WTC11 (cell line): Measurements from ENCODE around the gene FILIP1L. TPM values are rescaled to one million over a fixed set of nuclear protein-coding genes. Genes with fewer than 3 reads are reported as not detected.
A peak's percentile ranks its signal among the peaks of the same experiment; 100 is the strongest.

Experiments used
- ATAC-seq: fragments of 200-7000 bp; cut with Tn5 transposase; 2 replicates; pipeline ENCODE4 v1.10.0; 2021; ENCODE audit warnings: mild to moderate bottlenecking, moderate library complexity
- CTCF ChIA-PET: fragments of 300-600 bp; sonication (Branson Sonifier 250); formaldehyde crosslinking; loops from one replicate; lab custom pipeline; 2021; ENCODE audit warnings: antibody characterized with exemption; lab: Charles Lee
- POLR2A ChIA-PET: fragments of 350-600 bp; sonication (Branson Sonifier 250); formaldehyde crosslinking; loops from one replicate; lab custom pipeline; 2021; ENCODE audit warnings: antibody characterized with exemption; lab: Charles Lee
- DNase-seq: peaks from one replicate; pipeline ENCODE4 v3.0.0; 2021; ENCODE audit warnings: low spot score
- H3K27ac Mint-ChIP-seq: 2 replicates; pipeline ENCODE4 v1.8.0; 2021; ENCODE audit warnings: mixed read lengths
- H3K27me3 Mint-ChIP-seq: 2 replicates; pipeline ENCODE4 v1.8.0; 2021; ENCODE audit warnings: low read depth, mild to moderate bottlenecking, moderate library complexity, mixed read lengths
- H3K36me3 Mint-ChIP-seq: 2 replicates; pipeline ENCODE4 v1.8.0; 2021; ENCODE audit warnings: mixed read lengths
- H3K4me1 Mint-ChIP-seq: 2 replicates; pipeline ENCODE4 v1.8.0; 2022; ENCODE audit warnings: mixed read lengths
- H3K4me3 Mint-ChIP-seq: 2 replicates; pipeline ENCODE4 v1.8.0; 2021; ENCODE audit warnings: mild to moderate bottlenecking, moderate library complexity, mixed read lengths
- H3K9me3 Mint-ChIP-seq: 2 replicates; pipeline ENCODE4 v1.8.0; 2021; ENCODE audit warnings: mixed read lengths
- ATF1 ChIP-seq: sonication (generic); formaldehyde crosslinking; IDR thresholded peaks from 2 replicates; pipeline ENCODE4 v1.8.1; 2023; ENCODE audit warnings: mild to moderate bottlenecking, moderate library complexity, missing genetic modification reagents
- CREM ChIP-seq: sonication (generic); formaldehyde crosslinking; IDR thresholded peaks from 2 replicates; pipeline ENCODE4 v1.8.1; 2022; ENCODE audit warnings: mild to moderate bottlenecking, missing genetic modification reagents, moderate library complexity
- ELF4 ChIP-seq: sonication (generic); formaldehyde crosslinking; IDR thresholded peaks from 2 replicates; pipeline ENCODE4 v1.8.1; 2022; ENCODE audit warnings: low read depth, mild to moderate bottlenecking, moderate library complexity, missing genetic modification reagents
- EMX1 ChIP-seq: fragments of 250-450 bp; sonication (Bioruptor Pico); IDR thresholded peaks from 2 replicates; pipeline ENCODE4 v1.8.0; 2021; ENCODE audit warnings: mild to moderate bottlenecking
- ETV6 ChIP-seq: sonication (generic); formaldehyde crosslinking; IDR thresholded peaks from 2 replicates; pipeline ENCODE4 v1.8.1; 2022; ENCODE audit warnings: mild to moderate bottlenecking, missing genetic modification reagents
- FOXK1 ChIP-seq: sonication (generic); formaldehyde crosslinking; IDR thresholded peaks from 2 replicates; pipeline ENCODE4 v1.8.0; 2022; ENCODE audit warnings: mild to moderate bottlenecking, moderate library complexity, missing genetic modification reagents
- FOXP1 ChIP-seq: sonication (generic); formaldehyde crosslinking; IDR thresholded peaks from 2 replicates; pipeline ENCODE4 v1.8.0; 2022; ENCODE audit warnings: missing genetic modification reagents, mild to moderate bottlenecking, moderate library complexity, borderline replicate concordance
- GABPB1 ChIP-seq: sonication (generic); formaldehyde crosslinking; IDR thresholded peaks from 2 replicates; pipeline ENCODE4 v1.8.1; 2023; ENCODE audit warnings: mild to moderate bottlenecking, missing genetic modification reagents
- GRHL2 ChIP-seq: fragments of 250-450 bp; sonication (Bioruptor Pico); IDR thresholded peaks from 2 replicates; pipeline ENCODE4 v1.8.0; 2022; ENCODE audit warnings: mild to moderate bottlenecking, moderate library complexity; ENCODE audit not compliant: insufficient replicate concordance, severe bottlenecking
- GTF2I ChIP-seq: fragments of 250-450 bp; sonication (Bioruptor Pico); conservative IDR thresholded peaks from 2 replicates; pipeline ENCODE4 v1.4.0; 2021; ENCODE audit warnings: mild to moderate bottlenecking
- JUN ChIP-seq: sonication (generic); formaldehyde crosslinking; IDR thresholded peaks from 2 replicates; pipeline ENCODE4 v1.8.0; 2023; ENCODE audit warnings: mild to moderate bottlenecking, missing genetic modification reagents
- NFATC4 ChIP-seq: fragments of 250-450 bp; sonication (Bioruptor Pico); IDR thresholded peaks from 2 replicates; pipeline ENCODE4 v1.9.0; 2021; ENCODE audit warnings: mild to moderate bottlenecking
- RELA ChIP-seq: sonication (generic); formaldehyde crosslinking; IDR thresholded peaks from 2 replicates; pipeline ENCODE4 v1.8.1; 2022; ENCODE audit warnings: missing genetic modification reagents, mild to moderate bottlenecking, borderline replicate concordance
- SMAD4 ChIP-seq: sonication (generic); formaldehyde crosslinking; IDR thresholded peaks from 2 replicates; pipeline ENCODE4 v1.8.0; 2022; ENCODE audit warnings: mild to moderate bottlenecking, missing genetic modification reagents
- TCF7 ChIP-seq: sonication (generic); formaldehyde crosslinking; IDR thresholded peaks from 2 replicates; pipeline ENCODE4 v1.8.0; 2022; ENCODE audit warnings: mild to moderate bottlenecking, low read depth, missing genetic modification reagents, moderate library complexity
- TEAD1 ChIP-seq: sonication (generic); formaldehyde crosslinking; IDR thresholded peaks from 2 replicates; pipeline ENCODE4 v1.8.0; 2022; ENCODE audit warnings: mild to moderate bottlenecking, missing genetic modification reagents
- ZNF138 ChIP-seq: sonication (generic); formaldehyde crosslinking; conservative IDR thresholded peaks from 2 replicates; pipeline ENCODE4 v1.8.1; 2022; ENCODE audit warnings: mild to moderate bottlenecking, moderate library complexity, missing genetic modification reagents
- ZNF219 ChIP-seq: sonication (generic); formaldehyde crosslinking; IDR thresholded peaks from 2 replicates; pipeline ENCODE4 v1.8.0; 2023; ENCODE audit warnings: missing genetic modification reagents, mild to moderate bottlenecking, borderline replicate concordance
- ZNF263 ChIP-seq: sonication (generic); formaldehyde crosslinking; IDR thresholded peaks from 2 replicates; pipeline ENCODE4 v1.8.1; 2022; ENCODE audit warnings: low read depth, mild to moderate bottlenecking, moderate library complexity, missing genetic modification reagents
- ZNF317 ChIP-seq: sonication (generic); formaldehyde crosslinking; IDR thresholded peaks from 2 replicates; pipeline ENCODE4 v1.8.1; 2023; ENCODE audit warnings: low read depth, mild to moderate bottlenecking, moderate library complexity, missing genetic modification reagents, borderline replicate concordance
- ZNF396 ChIP-seq: fragments of 250-450 bp; sonication (Bioruptor Pico); IDR thresholded peaks from 2 replicates; pipeline ENCODE4 v1.8.0; 2021; ENCODE audit warnings: mild to moderate bottlenecking, moderate library complexity, borderline replicate concordance
- ZNF671 ChIP-seq: fragments of 250-450 bp; sonication (Bioruptor Pico); IDR thresholded peaks from 2 replicates; pipeline ENCODE4 v1.8.0; 2021; ENCODE audit warnings: mild to moderate bottlenecking
- total RNA-seq: library from RNA; stranded (reverse); gene quantifications from 3 replicates; pipeline ENCODE4 v1.2.3, GENCODE V29; 2021
- TF ChIP-seq, protein P1 (sequence below): sonication (generic); formaldehyde crosslinking; IDR thresholded peaks from 2 replicates; pipeline ENCODE4 v1.8.0; 2023; ENCODE audit warnings: missing genetic modification reagents
- TF ChIP-seq, protein P2 (sequence below): fragments of 250-450 bp; sonication (Bioruptor Pico); IDR thresholded peaks from 2 replicates; pipeline ENCODE4 v2.1.2; 2022; ENCODE audit warnings: mild to moderate bottlenecking, moderate library complexity
- TF ChIP-seq, protein P3 (sequence below): fragments of 250-450 bp; sonication (Bioruptor Pico); IDR thresholded peaks from 2 replicates; pipeline ENCODE4 v1.9.0; 2021; ENCODE audit warnings: moderate library complexity, mild to moderate bottlenecking, inconsistent platforms, borderline replicate concordance
- TF ChIP-seq, protein P4 (sequence below): fragments of 250-450 bp; sonication (Bioruptor Pico); conservative IDR thresholded peaks from 2 replicates; pipeline ENCODE4 v1.9.0; 2021; ENCODE audit warnings: mild to moderate bottlenecking

FILIP1L gene
- total RNA-seq, 1 experiment from 2014 or later, result 0.17 TPM

DNA sequence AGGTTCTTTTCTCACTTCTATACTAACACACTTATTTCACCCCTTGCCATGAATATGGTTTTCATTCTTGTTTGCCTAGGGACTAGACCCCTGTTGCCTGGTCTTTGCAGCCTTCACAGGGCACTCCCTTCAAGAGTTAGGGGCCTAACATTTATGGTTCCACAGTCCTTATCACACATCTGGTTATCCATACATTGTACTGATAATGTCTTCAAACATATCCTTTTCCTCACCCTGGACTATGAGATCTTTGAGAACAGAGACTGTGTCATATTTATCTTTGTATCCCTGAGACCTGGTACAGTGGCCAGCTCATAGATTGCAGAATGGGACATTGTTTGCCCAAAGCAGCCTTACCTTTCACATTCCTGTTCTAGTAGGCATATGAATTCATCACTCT lies 190.4 kb downstream of the FILIP1L start:
- DNase-seq (no peak), ATAC-seq (no peak)
- Mint-ChIP-seq H3K4me1 (peaks cover 76% of the 10 kb centered on the region), H3K9me3 (no peaks in the 10 kb centered on the region), H3K27me3 (no peaks in the 10 kb centered on the region; the same call in 1 of the 2 replicates), H3K36me3 (no peaks in the 10 kb centered on the region), H3K4me3 (no peak overlapping the region), H3K27ac (no peak overlapping the region)
- ChIA-PET CTCF (interaction anchor here (0.5 kb wide), 1 partner anchor 92 kb away, joined by 3 read pairs; no protein-coding TSS in a partner anchor), POLR2A (no interaction called here)
- TF ChIP-seq SMAD4 (CRISPR knock-in tag), result no peak
- TF ChIP-seq CREM (CRISPR knock-in tag), result no peak
- TF ChIP-seq FOXP1 (CRISPR knock-in tag), result no peak
- no peak for TF ChIP-seq ZNF138 (CRISPR knock-in tag)
- TF ChIP-seq, protein P1, sequence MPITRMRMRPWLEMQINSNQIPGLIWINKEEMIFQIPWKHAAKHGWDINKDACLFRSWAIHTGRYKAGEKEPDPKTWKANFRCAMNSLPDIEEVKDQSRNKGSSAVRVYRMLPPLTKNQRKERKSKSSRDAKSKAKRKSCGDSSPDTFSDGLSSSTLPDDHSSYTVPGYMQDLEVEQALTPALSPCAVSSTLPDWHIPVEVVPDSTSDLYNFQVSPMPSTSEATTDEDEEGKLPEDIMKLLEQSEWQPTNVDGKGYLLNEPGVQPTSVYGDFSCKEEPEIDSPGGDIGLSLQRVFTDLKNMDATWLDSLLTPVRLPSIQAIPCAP (CRISPR knock-in tag), result no peak
- TF ChIP-seq GABPB1 (CRISPR knock-in tag), result no peak
- no peak for TF ChIP-seq NFATC4 (CRISPR knock-in tag)
- no peak for TF ChIP-seq GRHL2 (CRISPR knock-in tag)
- no peak for TF ChIP-seq RELA
- TF ChIP-seq EMX1 (CRISPR knock-in tag), result no peak
- no peak for TF ChIP-seq ZNF671 (CRISPR knock-in tag)
- TF ChIP-seq ZNF317 (CRISPR knock-in tag), result no peak
- TF ChIP-seq, protein P2, sequence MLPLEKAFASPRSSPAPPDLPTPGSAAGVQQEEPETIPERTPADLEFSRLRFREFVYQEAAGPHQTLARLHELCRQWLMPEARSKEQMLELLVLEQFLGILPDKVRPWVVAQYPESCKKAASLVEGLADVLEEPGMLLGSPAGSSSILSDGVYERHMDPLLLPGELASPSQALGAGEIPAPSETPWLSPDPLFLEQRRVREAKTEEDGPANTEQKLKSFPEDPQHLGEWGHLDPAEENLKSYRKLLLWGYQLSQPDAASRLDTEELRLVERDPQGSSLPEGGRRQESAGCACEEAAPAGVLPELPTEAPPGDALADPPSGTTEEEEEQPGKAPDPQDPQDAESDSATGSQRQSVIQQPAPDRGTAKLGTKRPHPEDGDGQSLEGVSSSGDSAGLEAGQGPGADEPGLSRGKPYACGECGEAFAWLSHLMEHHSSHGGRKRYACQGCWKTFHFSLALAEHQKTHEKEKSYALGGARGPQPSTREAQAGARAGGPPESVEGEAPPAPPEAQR, result no peak
- TF ChIP-seq ZNF263 (CRISPR knock-in tag), result no peak
- no peak for TF ChIP-seq JUN (CRISPR knock-in tag)
- TF ChIP-seq GTF2I (CRISPR knock-in tag), result no peak
- no peak for TF ChIP-seq ELF4

DNA sequence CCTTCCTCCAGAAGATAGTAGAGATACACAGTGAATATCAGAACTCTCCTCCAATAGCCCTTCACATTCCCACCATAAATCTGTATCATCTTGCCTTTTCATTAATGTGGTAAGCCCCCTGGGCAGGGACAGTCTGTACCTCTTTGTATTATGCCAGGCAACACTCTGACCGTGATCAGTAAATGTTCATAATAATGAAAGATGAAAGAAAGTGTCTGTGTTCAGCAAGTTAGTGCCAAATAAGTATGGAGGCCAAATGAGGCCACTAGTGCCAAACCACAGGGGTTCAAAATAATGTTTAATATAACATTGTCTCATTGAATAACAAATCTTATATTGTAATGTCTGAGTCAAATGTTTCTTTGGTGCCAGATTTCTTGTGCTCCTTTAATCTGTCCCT lies 192.3 kb downstream of the FILIP1L start:
- ChIA-PET CTCF (no interaction called here), POLR2A (no interaction called here)
- Mint-ChIP-seq H3K36me3 (no peaks in the 10 kb centered on the region), H3K4me3 (no peak overlapping the region), H3K9me3 (no peaks in the 10 kb centered on the region), H3K27me3 (no peaks in the 10 kb centered on the region; the same call in 1 of the 2 replicates), H3K27ac (peak overlapping the region; percentile 31; the same call in 1 of the 2 replicates), H3K4me1 (peaks cover 59% of the 10 kb centered on the region)
- TF ChIP-seq, protein P3, sequence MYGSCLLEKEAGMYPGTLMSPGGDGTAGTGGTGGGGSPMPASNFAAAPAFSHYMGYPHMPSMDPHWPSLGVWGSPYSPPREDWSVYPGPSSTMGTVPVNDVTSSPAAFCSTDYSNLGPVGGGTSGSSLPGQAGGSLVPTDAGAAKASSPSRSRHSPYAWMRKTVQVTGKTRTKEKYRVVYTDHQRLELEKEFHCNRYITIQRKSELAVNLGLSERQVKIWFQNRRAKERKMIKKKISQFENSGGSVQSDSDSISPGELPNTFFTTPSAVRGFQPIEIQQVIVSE (CRISPR knock-in tag), result no peak
- TF ChIP-seq TCF7 (no peak), ELF4 (no peak), GABPB1 (CRISPR knock-in tag) (no peak), TEAD1 (CRISPR knock-in tag) (no peak), ZNF138 (CRISPR knock-in tag) (no peak), FOXK1 (CRISPR knock-in tag) (no peak), ATF1 (CRISPR knock-in tag) (no peak), ETV6 (CRISPR knock-in tag) (no peak), ZNF263 (CRISPR knock-in tag) (no peak), ZNF396 (CRISPR knock-in tag) (no peak), ZNF219 (CRISPR knock-in tag) (no peak)
- TF ChIP-seq, protein P4, sequence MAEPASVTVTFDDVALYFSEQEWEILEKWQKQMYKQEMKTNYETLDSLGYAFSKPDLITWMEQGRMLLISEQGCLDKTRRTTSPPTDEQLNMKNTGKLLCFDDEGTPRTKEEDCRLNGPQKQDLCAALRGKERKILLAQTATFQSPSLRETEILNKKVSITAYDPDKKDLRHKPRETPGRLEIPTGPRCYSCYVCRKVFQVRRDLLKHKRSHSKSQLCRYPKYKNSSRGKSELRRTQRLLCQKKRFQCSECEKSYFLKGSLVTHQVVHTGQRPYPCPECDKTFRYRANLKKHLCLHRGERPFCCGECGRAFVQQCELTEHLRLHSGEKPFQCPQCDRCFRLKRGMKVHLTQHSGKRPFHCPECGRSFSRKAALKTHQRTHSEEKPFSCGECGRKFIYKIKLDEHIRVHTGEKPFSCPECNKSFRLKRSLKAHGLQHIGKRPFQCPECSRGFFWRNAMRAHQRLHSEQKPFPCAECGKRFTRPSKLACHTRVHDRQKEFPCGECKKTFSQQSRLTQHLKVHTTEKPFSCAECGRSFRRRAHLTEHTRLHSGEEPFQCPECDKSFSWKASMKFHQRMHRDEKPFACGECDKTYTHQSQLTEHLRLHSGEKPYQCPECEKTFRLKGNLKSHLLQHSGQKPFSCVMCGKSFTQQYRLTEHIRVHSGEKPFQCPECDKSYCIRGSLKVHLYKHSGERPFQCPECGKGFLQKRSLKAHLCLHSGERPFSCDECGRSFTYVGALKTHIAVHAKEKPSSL (CRISPR knock-in tag), result no peak
- TF ChIP-seq, protein P1 (CRISPR knock-in tag), result no peak
- DNase-seq (no peak), ATAC-seq (no peak)
